Activated CD4-positive, alpha-beta T cell treated with anti-CD3 and anti-CD28 coated beads, Interleukin-2, amount 10 ng/mL, durations not matched to agents 24 days and 14 days (primary cell): Measurements from ENCODE around the gene LRRC8D. TPM values are rescaled to one million over a fixed set of nuclear protein-coding genes. Genes with fewer than 3 reads are reported as not detected.

Experiments
- DNase-seq: peaks from one replicate; pipeline ENCODE4 v3.0.0; 2022
- H3K27ac Mint-ChIP-seq: one replicate; pipeline ENCODE4 v1.8.0; 2022; ENCODE audit warnings: mild to moderate bottlenecking, mixed read lengths
- H3K27me3 Mint-ChIP-seq: one replicate; pipeline ENCODE4 v1.8.0; 2022; ENCODE audit warnings: mixed read lengths
- H3K36me3 Mint-ChIP-seq: one replicate; pipeline ENCODE4 v1.8.0; 2022; ENCODE audit warnings: low read depth, mild to moderate bottlenecking, mixed read lengths
- H3K4me1 Mint-ChIP-seq: one replicate; pipeline ENCODE4 v1.8.0; 2021; ENCODE audit warnings: mixed read lengths
- H3K4me3 Mint-ChIP-seq: one replicate; pipeline ENCODE4 v1.8.0; 2022; ENCODE audit warnings: mild to moderate bottlenecking, moderate library complexity, mixed read lengths
- H3K9me3 Mint-ChIP-seq: one replicate; pipeline ENCODE4 v1.8.0; 2021; ENCODE audit warnings: mixed read lengths
- intact Hi-C: fragments of 100-400 bp; cut with micrococcal nuclease; formaldehyde crosslinking; loops from one replicate; pipeline ENCODE4 v1.15.1; 2023
- total RNA-seq: library from RNA; stranded (reverse); gene quantifications from 2 replicates; pipeline ENCODE4 v1.2.3, GENCODE V29; 2022

The LRRC8D gene
- total RNA-seq, 1 donor from 2014 or later, result 44.9 TPM

DNA sequence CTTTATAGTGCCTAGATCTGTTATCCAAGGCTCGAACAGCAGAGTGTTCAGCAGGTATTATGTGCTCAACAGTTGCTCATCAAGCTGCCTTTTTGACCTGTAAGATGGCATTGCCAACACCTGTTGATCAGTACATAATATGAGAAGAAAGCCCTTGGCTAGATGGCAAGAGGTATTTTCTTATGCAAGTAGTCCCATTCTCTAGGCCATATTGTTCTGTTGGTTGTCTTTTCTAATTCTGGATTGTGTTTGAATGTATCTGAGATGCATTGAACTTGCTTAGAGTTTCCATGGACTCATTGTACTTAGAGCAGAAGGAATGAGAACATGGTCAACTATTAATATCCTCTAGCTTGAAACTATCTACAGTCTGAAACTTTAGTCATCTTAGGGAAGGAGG is 57.4 kb downstream of the LRRC8D start:
- intact Hi-C loops, result no loop called here
- Mint-ChIP-seq H3K27ac (no peak overlapping the region), H3K4me1 (peaks cover 20% of the 10 kb centered on the region), H3K9me3 (peaks cover 22% of the 10 kb centered on the region), H3K4me3 (no peak overlapping the region), H3K36me3 (peaks cover 54% of the 10 kb centered on the region), H3K27me3 (no peaks in the 10 kb centered on the region)
- no peak for DNase-seq

DNA sequence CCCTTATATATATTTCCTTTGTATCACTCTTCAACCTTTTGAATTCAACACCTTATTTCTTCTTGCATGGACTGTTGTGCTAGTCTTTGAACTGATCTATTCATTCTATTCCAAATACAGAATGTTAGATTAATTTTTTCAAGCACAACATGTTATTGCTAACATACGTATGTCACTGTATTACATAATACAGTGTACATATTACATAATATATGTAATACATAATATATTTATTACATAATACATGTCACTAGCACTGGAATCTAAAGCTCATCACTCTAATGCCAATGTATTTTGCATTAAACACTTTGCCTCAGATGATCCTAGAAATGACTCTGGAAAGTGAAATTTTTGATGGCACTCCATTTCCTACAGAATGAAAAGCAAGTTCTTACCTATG is 59.8 kb downstream of the LRRC8D start:
- DNase-seq, result no peak
- Mint-ChIP-seq H3K27ac (no peak overlapping the region), H3K9me3 (peaks cover 22% of the 10 kb centered on the region), H3K4me1 (peaks cover 16% of the 10 kb centered on the region), H3K27me3 (no peaks in the 10 kb centered on the region), H3K36me3 (peaks cover 50% of the 10 kb centered on the region), H3K4me3 (no peak overlapping the region)
- intact Hi-C loops, result loop anchor here (1.0 kb wide), 1 partner anchor 25 kb away; no protein-coding TSS in a partner anchor

DNA sequence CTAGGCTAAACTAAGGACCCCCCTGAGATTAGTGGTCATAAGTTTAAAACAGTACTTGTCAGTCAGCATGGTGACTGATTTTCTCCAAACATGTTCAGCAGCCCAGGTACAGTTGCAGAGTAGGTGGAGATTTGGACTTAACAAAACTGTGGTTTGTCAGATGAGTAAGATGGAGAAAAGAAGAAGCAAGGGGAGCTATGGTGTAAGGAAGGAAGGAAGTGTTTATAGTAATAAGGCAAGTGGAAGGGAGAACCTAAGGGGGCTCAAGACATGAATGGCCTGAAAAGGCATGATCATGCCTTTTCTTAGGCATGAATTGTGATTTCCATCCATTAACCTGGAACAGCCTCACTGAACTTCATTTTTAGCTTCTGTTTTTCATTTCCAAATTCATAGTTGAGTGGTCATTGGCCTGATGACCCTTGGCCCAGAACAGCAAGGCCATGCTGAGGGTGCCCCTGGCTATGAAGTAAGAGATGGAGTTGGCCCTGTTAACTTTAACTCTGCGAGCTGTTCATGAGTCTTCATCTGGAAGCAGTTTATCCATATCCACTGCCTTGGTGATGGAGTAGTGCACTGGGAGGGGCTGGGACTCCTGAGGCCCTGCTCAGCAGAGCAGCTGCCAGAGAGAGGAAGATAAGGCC is 60.7 kb downstream of the LRRC8D start:
- Mint-ChIP-seq H3K36me3 (peaks cover 52% of the 10 kb centered on the region), H3K27ac (no peak overlapping the region), H3K27me3 (no peaks in the 10 kb centered on the region), H3K4me3 (no peak overlapping the region), H3K9me3 (peaks cover 22% of the 10 kb centered on the region), H3K4me1 (peaks cover 11% of the 10 kb centered on the region)
- no peak for DNase-seq
- intact Hi-C loops, result loop anchor here (1.0 kb wide), 1 partner anchor 26 kb away; no protein-coding TSS in a partner anchor

DNA sequence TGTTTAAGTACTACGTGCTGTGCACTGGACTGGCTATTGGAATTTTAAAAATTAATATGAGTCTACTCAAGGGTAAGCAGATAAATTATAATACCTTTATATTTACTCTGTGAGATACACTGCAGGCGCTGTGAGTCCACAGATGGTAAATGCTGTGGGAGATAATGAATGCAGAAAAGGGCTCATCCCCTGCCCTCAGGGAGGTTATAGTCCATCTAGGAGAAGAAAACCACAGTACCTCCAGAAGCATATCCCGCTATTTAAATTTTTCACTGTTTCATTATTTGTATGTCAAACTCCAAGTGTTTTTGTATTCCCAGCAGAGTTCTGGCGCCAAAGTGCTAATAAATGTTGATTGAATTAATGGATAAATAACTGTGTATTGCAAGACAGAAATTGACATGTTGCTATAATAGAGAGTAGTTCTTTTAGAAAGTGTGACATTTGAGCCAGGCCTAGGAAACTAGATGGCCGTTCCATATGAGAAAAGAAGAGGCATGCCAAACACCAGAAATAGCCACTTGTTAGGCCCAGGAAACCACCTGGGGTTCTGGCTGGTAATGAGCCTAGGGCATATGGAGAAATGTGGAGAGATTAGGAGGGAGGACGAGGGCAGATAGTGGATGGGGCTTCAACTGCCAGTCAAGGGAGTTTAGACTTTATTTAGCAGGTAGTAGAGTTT is 61.7 kb downstream of the LRRC8D start:
- intact Hi-C loops, result no loop called here
- DNase-seq, result no peak
- peaks cover 55% of the 10 kb centered on the region for H3K36me3 Mint-ChIP-seq
- H3K27ac Mint-ChIP-seq, result no peak overlapping the region
- H3K4me3 Mint-ChIP-seq, result no peak overlapping the region
- peaks cover 22% of the 10 kb centered on the region for H3K9me3 Mint-ChIP-seq
- peaks cover 11% of the 10 kb centered on the region for H3K4me1 Mint-ChIP-seq
- no peaks in the 10 kb centered on the region for H3K27me3 Mint-ChIP-seq

DNA sequence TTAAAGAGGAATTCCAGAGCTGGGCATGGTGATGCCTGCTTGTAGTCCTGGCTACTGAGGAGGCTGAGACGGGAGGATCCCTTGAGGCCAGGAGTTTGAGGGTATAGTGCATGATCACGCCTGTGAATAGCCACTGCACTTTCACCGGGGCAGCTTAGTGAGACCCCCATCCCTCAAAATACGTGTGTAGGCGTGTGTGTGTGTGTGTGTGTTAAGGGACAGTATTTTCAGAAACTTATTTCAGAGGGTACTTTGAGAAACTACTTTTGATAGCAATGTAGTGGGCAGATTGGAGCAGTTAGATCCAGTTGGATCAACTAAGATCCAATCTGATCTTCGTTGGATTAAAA is 62.2 kb downstream of the LRRC8D start:
- Mint-ChIP-seq H3K9me3 (peaks cover 22% of the 10 kb centered on the region), H3K36me3 (peaks cover 55% of the 10 kb centered on the region), H3K27ac (no peak overlapping the region), H3K27me3 (no peaks in the 10 kb centered on the region), H3K4me1 (peaks cover 8% of the 10 kb centered on the region), H3K4me3 (no peak overlapping the region)
- intact Hi-C loops, result no loop called here
- DNase-seq, result no peak

DNA sequence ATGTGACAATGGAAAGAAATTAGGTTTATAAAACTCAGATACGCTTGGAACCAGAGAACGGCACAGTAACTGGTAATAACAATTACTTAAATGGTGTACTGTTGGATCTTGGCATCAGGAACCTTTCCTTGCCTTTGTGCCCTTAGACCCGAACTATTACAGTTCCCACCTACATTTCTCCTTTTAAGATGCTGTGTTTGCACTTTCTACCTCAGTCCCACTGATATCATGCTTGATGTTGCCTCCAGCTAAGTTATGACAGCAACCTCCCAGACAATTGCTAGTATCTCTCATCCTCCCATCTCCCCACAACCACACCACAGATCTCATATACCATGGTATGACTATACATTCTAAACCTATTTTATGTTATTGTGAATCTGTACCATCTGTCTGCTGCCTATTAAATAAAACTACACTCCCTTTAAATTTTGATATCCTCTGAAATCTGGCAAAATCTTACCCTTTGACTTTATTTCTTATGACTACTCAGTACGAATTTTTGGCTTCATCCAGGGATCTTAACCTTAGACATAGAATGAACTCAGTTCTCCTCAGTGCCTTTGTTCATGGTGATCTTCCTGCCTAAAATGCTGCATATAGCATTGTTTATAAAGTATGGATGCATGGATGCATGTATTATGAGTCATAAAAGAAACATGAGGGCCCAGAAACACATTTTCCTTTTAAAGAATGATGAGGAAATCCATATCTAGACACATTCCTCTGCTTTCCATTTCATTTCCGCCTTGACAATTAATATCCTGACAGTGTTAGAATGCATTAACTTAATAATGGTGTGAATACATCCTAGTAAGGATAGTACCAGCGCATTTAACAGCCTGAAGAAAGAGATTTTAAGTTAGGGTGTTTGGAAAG is 64.1 kb downstream of the LRRC8D start:
- Mint-ChIP-seq H3K36me3 (peaks cover 44% of the 10 kb centered on the region), H3K9me3 (peaks cover 20% of the 10 kb centered on the region), H3K27ac (no peak overlapping the region), H3K4me1 (peaks cover 13% of the 10 kb centered on the region), H3K4me3 (no peak overlapping the region), H3K27me3 (no peaks in the 10 kb centered on the region)
- intact Hi-C loops, result no loop called here
- no peak for DNase-seq

DNA sequence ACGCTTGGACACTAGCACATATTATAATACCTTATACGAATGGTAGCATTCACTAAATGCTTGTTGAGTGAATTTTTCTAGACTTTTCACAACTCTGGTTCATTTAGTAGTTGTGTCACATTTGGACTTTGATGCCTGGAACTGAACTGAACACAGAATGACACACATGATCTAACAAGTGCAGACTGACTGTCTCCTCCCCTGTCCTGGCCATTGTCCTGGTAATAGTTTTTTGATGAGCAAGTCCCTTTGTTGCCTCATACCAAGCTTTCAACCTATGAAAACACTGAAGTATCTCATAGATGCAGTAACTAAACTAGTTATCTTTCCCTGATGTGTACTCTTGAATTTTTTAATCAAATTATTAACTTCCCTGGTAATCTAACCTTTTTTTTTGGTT is 66.4 kb downstream of the LRRC8D start:
- H3K27me3 Mint-ChIP-seq, result no peaks in the 10 kb centered on the region
- DNase-seq, result no peak
- peaks cover 23% of the 10 kb centered on the region for H3K4me1 Mint-ChIP-seq
- H3K4me3 Mint-ChIP-seq, result no peak overlapping the region
- H3K27ac Mint-ChIP-seq, result no peak overlapping the region
- peaks cover 39% of the 10 kb centered on the region for H3K36me3 Mint-ChIP-seq
- H3K9me3 Mint-ChIP-seq, result peaks cover 3% of the 10 kb centered on the region
- intact Hi-C loops, result no loop called here

DNA sequence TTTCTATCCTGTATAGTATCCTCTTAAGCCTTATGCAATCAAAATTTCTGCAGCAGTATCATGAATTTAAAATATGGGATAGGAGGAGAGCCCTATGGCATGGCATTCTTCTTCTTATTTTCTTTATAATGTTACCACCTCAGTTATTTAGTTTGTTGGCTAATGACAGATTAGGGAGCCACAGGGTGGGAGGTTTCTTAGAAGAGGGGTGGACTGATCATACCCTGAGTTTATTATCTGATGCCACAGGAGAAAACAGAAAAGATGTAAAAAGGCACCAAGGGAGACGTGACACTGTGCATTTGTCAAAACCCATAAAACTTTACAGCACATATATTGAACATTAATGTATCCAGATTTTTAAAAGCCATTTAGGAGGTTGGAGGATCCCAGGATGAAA is 66.9 kb downstream of the LRRC8D start:
- peaks cover 23% of the 10 kb centered on the region for H3K4me1 Mint-ChIP-seq
- intact Hi-C loops, result no loop called here

DNA sequence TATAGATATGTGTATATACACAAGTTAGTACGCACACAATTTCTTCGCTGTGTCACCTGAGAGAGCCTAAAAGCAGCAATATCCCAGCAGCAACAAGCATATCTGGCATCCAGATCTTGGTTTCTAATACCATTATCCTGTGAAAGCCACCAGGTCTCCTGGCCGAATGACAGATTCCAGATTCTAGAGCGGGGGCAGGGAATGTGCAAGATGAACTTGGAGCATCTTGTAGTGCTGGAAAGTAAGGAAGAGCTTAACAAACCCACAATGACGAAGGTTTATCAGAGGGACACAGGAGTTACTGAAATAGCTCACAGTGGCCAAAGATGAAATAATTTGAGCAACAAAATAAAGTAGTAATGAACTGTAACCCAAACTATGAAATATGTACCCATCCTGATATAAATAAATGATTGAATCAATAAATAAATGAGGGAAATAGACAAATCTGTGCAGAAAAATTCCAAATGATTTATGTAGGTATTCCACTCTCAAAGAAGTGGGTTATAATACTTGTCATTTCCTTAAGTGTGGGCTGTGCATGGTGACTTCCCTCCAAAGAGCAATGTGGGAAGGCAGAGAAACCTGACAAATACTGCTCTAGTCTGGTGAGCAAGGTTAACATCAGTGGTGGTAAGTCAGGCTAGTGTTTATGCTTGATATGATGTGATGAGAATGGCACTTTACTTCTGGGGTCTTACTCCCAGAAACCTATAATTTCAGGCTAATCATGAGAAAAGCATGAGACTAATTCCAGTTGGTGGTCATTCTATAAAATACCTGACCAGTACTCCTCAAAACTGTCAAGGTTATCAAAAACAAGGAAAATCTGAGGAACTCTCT is 67.9 kb downstream of the LRRC8D start:
- intact Hi-C loops, result no loop called here
- H3K9me3 Mint-ChIP-seq, result no peaks in the 10 kb centered on the region
- H3K27me3 Mint-ChIP-seq, result no peaks in the 10 kb centered on the region
- peaks cover 33% of the 10 kb centered on the region for H3K36me3 Mint-ChIP-seq
- H3K4me3 Mint-ChIP-seq, result no peak overlapping the region
- no peak overlapping the region for H3K27ac Mint-ChIP-seq
- DNase-seq, result no peak
- H3K4me1 Mint-ChIP-seq, result peaks cover 25% of the 10 kb centered on the region

More for the DNA sequence above, 66.9 kb downstream of the LRRC8D start:
- Mint-ChIP-seq H3K9me3 (peaks cover under 1% of the 10 kb centered on the region), H3K27ac (no peak overlapping the region), H3K36me3 (peaks cover 35% of the 10 kb centered on the region), H3K27me3 (no peaks in the 10 kb centered on the region), H3K4me3 (no peak overlapping the region)
- DNase-seq, result no peak

DNA sequence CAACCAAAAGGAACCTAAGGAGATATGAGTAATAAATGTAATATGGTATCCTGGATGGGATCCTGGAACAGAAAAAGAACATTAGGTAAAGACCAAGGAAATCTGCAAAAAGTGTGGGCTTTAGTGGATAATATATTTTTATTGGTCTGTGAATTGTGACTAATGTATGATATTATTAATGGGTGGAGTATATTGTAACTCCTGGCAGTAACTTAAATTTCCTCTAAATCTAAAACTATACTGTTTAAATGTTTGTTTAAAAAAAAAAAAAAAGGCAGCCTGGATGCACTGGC is 68.4 kb downstream of the LRRC8D start:
- intact Hi-C loops, result no loop called here
- H3K4me1 Mint-ChIP-seq, result peaks cover 25% of the 10 kb centered on the region
- H3K9me3 Mint-ChIP-seq, result no peaks in the 10 kb centered on the region
- H3K4me3 Mint-ChIP-seq, result no peak overlapping the region
- H3K27me3 Mint-ChIP-seq, result no peaks in the 10 kb centered on the region
- DNase-seq, result no peak
- no peak overlapping the region for H3K27ac Mint-ChIP-seq
- H3K36me3 Mint-ChIP-seq, result peaks cover 33% of the 10 kb centered on the region

DNA sequence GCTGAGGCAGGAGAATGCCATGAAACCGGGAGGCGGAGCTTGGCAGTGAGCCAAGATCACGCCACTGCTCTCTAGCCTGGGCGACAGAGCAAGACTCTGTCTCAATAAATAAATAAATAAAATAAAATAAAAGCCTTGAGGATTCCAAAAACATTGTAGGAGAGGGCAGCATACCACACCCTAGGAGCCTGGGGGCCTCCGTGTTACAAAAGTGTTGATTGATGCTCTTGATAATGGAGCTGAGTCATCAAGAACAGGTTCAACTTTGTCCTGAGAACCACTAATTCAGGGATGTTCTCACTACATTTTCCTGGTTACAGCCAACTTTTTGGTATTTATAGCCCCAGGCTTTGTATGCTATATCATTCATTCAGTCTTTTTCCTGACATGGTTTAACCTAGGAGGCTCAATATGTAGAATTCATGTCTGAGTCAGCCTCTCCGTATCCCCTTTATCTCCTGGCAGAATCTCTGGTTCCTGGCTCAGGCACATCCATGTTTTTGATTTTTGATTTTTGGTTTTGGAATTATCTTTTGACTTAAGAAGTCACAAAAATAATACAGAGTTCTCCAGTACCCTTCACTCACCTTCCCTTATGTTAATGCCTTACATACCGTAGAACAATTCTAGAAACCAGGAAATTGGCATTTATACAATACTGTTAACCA is 69.4 kb downstream of the LRRC8D start:
- Mint-ChIP-seq H3K27ac (no peak overlapping the region), H3K9me3 (no peaks in the 10 kb centered on the region), H3K36me3 (peaks cover 28% of the 10 kb centered on the region), H3K4me1 (peaks cover 25% of the 10 kb centered on the region), H3K27me3 (no peaks in the 10 kb centered on the region), H3K4me3 (no peak overlapping the region)
- intact Hi-C loops, result no loop called here
- DNase-seq, result no peak

DNA sequence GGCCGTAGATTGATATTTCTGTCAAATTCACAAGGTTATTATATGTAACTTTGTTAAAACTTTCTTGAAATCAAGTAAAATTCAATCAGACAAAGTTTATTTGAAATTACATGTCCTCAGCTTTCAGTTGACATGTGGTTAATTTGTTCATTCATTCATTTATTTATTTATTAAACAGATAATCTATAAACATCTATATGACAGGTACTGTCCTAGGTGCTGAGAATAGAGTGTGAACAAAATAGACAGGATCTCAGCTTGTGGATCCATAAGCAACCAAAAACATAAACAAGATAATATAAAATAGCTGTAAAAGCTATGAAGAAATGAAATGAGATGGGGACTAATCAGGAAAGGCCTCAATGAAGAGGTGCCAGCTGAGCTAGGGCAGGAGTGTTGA is 72.0 kb downstream of the LRRC8D start:
- intact Hi-C loops, result no loop called here

More for the DNA sequence above, 72.0 kb downstream of the LRRC8D start:
- H3K27ac Mint-ChIP-seq, result no peak overlapping the region
- no peak overlapping the region for H3K4me3 Mint-ChIP-seq
- H3K4me1 Mint-ChIP-seq, result peaks cover 27% of the 10 kb centered on the region
- no peaks in the 10 kb centered on the region for H3K9me3 Mint-ChIP-seq
- no peak for DNase-seq
- no peaks in the 10 kb centered on the region for H3K27me3 Mint-ChIP-seq
- peaks cover 28% of the 10 kb centered on the region for H3K36me3 Mint-ChIP-seq
